Hepatocyte (in vitro differentiated cells): ENCODE data around the gene EPHA8.

Experiments
- CTCF ChIP-seq: fragments of 200-600 bp; sonication (generic); IDR thresholded peaks from 2 replicates; pipeline ENCODE4 v1.5.1; 2016; ENCODE audit warnings: antibody characterized with exemption, mild to moderate bottlenecking; ENCODE audit not compliant: poor library complexity
- EZH2 ChIP-seq: fragments of 200-600 bp; sonication (generic); IDR thresholded peaks from 2 replicates; pipeline ENCODE4 v1.6.1; 2016; ENCODE audit warnings: antibody characterized with exemption, mild to moderate bottlenecking, borderline replicate concordance
- EZH2phosphoT487 ChIP-seq: fragments of 200-600 bp; sonication (generic); IDR thresholded peaks from one replicate; pipeline ENCODE4 v1.6.1; 2018; ENCODE audit warnings: antibody characterized with exemption, mild to moderate bottlenecking, low read depth, moderate library complexity; ENCODE audit not compliant: unreplicated experiment, severe bottlenecking

GRCh38 chr1:22636927-22637326, 73.6 kb downstream of the EPHA8 start:
- TF ChIP-seq CTCF (no peak), EZH2 (no peak), EZH2phosphoT487 (no peak)
